MM.1S (cell line): Measurements from ENCODE around the gene RAC3.

Source experiments
- DNase-seq: peaks from one replicate; pipeline ENCODE4 v3.0.0-alpha.2; 2015
- H2AFZ ChIP-seq: fragments of 300-600 bp; sonication (generic); 2 replicates; pipeline ENCODE4 v1.6.0; 2016; ENCODE audit warnings: antibody characterized with exemption, low read length
- H3F3A ChIP-seq: fragments of 300-600 bp; sonication (generic); 2 replicates; pipeline ENCODE4 v1.6.1; 2016; ENCODE audit warnings: mild to moderate bottlenecking, antibody characterized with exemption, low read length, moderate library complexity, mixed read lengths; ENCODE audit not compliant: insufficient read depth
- H3K27ac ChIP-seq: fragments of 300-600 bp; sonication (generic); 2 replicates; pipeline ENCODE4 v1.5.1; 2016; ENCODE audit warnings: mild to moderate bottlenecking, low read length
- H3K27me3 ChIP-seq: fragments of 300-600 bp; sonication (generic); replicated peaks from 2 replicates; pipeline ENCODE4 v1.6.0; 2016; ENCODE audit warnings: low read length; ENCODE audit not compliant: insufficient read depth
- H3K36me3 ChIP-seq: fragments of 300-600 bp; sonication (generic); replicated peaks from 2 replicates; pipeline ENCODE4 v1.6.1; 2016; ENCODE audit warnings: mild to moderate bottlenecking, low read length, mixed read lengths; ENCODE audit not compliant: insufficient read depth
- H3K4me1 ChIP-seq: fragments of 300-600 bp; sonication (generic); 2 replicates; pipeline ENCODE4 v1.6.1; 2016; ENCODE audit warnings: low read length, mixed read lengths
- H3K4me2 ChIP-seq: fragments of 300-600 bp; sonication (generic); 2 replicates; pipeline ENCODE4 v1.6.0; 2016; ENCODE audit warnings: low read depth, low read length
- H3K4me3 ChIP-seq: fragments of 300-600 bp; sonication (generic); 2 replicates; pipeline ENCODE4 v1.5.1; 2016; ENCODE audit warnings: low read length, mixed read lengths
- H3K79me2 ChIP-seq: fragments of 300-600 bp; sonication (generic); 2 replicates; pipeline ENCODE4 v1.6.1; 2016; ENCODE audit warnings: mixed run types, low read length, mixed read lengths
- H3K9ac ChIP-seq: fragments of 300-600 bp; sonication (generic); 2 replicates; pipeline ENCODE4 v1.6.1; 2016; ENCODE audit warnings: low read length, mixed read lengths
- H3K9me2 ChIP-seq: fragments of 300-600 bp; sonication (generic); replicated peaks from 2 replicates; pipeline ENCODE4 v1.6.1; 2016; ENCODE audit warnings: mild to moderate bottlenecking, low read length, mixed read lengths; ENCODE audit not compliant: insufficient read depth
- H3K9me3 ChIP-seq: fragments of 300-600 bp; sonication (generic); replicated peaks from 2 replicates; pipeline ENCODE4 v1.6.1; 2016; ENCODE audit warnings: mild to moderate bottlenecking, low read length, mixed read lengths; ENCODE audit not compliant: insufficient read depth
- H4K20me1 ChIP-seq: fragments of 300-600 bp; sonication (generic); 2 replicates; pipeline ENCODE4 v1.6.1; 2016; ENCODE audit warnings: mild to moderate bottlenecking, low read length, moderate library complexity, mixed read lengths; ENCODE audit not compliant: insufficient read depth
- CTCF ChIP-seq: fragments of 300-600 bp; sonication (generic); IDR thresholded peaks from 2 replicates; pipeline ENCODE4 v1.5.1; 2016; ENCODE audit warnings: antibody characterized with exemption, low read length, mixed read lengths
- EZH2 ChIP-seq: fragments of 300-600 bp; sonication (generic); optimal IDR thresholded peaks from 2 replicates; pipeline ENCODE3; 2017; ENCODE audit warnings: low read depth, mild to moderate bottlenecking, antibody characterized with exemption, low read length, mixed read lengths
- EZH2phosphoT487 ChIP-seq: fragments of 300-600 bp; sonication (generic); IDR thresholded peaks from 2 replicates; pipeline ENCODE4 v1.6.1; 2018; ENCODE audit warnings: antibody characterized with exemption, low read length

Gene RAC3

GRCh38 chr17:82064433-82065192 lies 33.1 kb downstream of the RAC3 start:
- Histone ChIP-seq H3K9me3 (no peaks in the 10 kb centered on the region), H3K27me3 (no peaks in the 10 kb centered on the region), H3F3A (peaks cover 15% of the 10 kb centered on the region), H3K9ac (peak overlapping the region; percentile 93), H3K27ac (peak overlapping the region; percentile 70; the same call in 1 of the 2 replicates), H3K36me3 (0 out of 2 replicates have a peak, but pooled peaks cover 4% of the 10 kb centered on the region), H3K4me3 (peak overlapping the region; percentile 96), H3K4me2 (peak overlapping the region; percentile 99), H4K20me1 (peaks cover 3% of the 10 kb centered on the region; the same call in 1 of the 2 replicates), H3K9me2 (no peaks in the 10 kb centered on the region), H3K4me1 (peaks cover 12% of the 10 kb centered on the region), H2AFZ (peak overlapping the region; percentile 46), H3K79me2 (peaks cover 30% of the 10 kb centered on the region)
- DNase-seq, result peak; percentile 81
- TF ChIP-seq EZH2, result no peak
- TF ChIP-seq EZH2phosphoT487, result no peak
- TF ChIP-seq CTCF, result no peak

DNA sequence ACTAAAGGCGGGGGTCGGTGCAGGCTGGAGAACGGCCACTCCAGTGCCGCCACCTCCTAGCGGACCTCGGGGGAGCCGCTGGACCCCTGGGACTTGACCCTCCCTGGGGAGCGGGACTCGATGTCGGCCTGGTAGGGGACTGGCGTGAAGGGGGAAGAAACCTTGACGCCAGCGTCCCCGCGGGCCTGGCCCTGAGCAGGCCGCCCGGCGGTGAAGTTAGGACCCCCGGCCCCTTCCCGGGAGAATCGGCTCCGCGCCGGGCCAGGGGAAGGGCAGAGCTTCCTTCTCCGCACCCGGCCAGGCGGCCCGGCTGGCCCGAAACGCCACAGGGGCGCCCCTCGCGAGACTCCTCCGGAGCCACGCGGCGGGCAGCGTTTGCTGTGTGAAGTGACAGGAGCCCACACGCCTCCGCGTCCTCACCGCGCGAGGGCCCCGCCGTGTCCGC lies 33.7 kb downstream of the RAC3 start:
- Histone ChIP-seq H3K9ac (peak overlapping the region; percentile 93), H3K9me3 (no peaks in the 10 kb centered on the region), H3K4me2 (peak overlapping the region; percentile 99), H3F3A (peaks cover 12% of the 10 kb centered on the region), H3K4me1 (peaks cover 12% of the 10 kb centered on the region), H3K79me2 (peaks cover 30% of the 10 kb centered on the region), H2AFZ (peak overlapping the region; percentile 46; the same call in 1 of the 2 replicates), H3K9me2 (no peaks in the 10 kb centered on the region), H4K20me1 (peaks cover 3% of the 10 kb centered on the region; the same call in 1 of the 2 replicates), H3K36me3 (0 out of 2 replicates have a peak, but pooled peaks cover 4% of the 10 kb centered on the region), H3K27ac (peak overlapping the region; percentile 70; the same call in 1 of the 2 replicates), H3K4me3 (peak overlapping the region; percentile 96), H3K27me3 (no peaks in the 10 kb centered on the region)
- DNase-seq, result peak; percentile 19
- no peak for TF ChIP-seq CTCF
- no peak for TF ChIP-seq EZH2
- TF ChIP-seq EZH2phosphoT487, result no peak

- Histone ChIP-seq H3F3A (peaks cover 12% of the 10 kb centered on the region), H2AFZ (peak within 1 kb of the TSS; percentile 89), H3K4me1 (peaks cover 12% of the 10 kb centered on the region), H3K9me3 (no peaks in the 10 kb centered on the region), H3K36me3 (0 out of 2 replicates have a peak, but pooled peaks cover 4% of the 10 kb centered on the region), H3K9ac (peak within 1 kb of the TSS; percentile 93), H3K27me3 (no peaks in the 10 kb centered on the region), H3K4me2 (peak within 1 kb of the TSS; percentile 99), H4K20me1 (peaks cover 3% of the 10 kb centered on the region; the same call in 1 of the 2 replicates), H3K79me2 (peaks cover 30% of the 10 kb centered on the region), H3K9me2 (no peaks in the 10 kb centered on the region), H3K27ac (peak within 1 kb of the TSS; percentile 70; the same call in 1 of the 2 replicates), H3K4me3 (peak within 1 kb of the TSS; percentile 96)
- DNase-seq, result peak; percentile 70
- TF ChIP-seq EZH2 (no peak), CTCF (no peak), EZH2phosphoT487 (no peak)
Measured at GRCh38 chr17:82065638-82066303, 34.3 kb downstream of the RAC3 start, which contains the start of gene DUS1L. Gene DUS1L (minus strand): TSS chr17:82065804. CDS start chr17:82065059, 745 bp downstream.
